Effector memory CD8-positive, alpha-beta T cell (primary cell): ENCODE measurements around the gene IQUB.

Source experiments
- ATAC-seq: fragments of 150-1000 bp; cut with Tn5 transposase; replicated peaks from 2 replicates; pipeline ENCODE4 v1.10.0; 2021; ENCODE audit warnings: mild to moderate bottlenecking, moderate library complexity
- DNase-seq, 3 experiments: peaks; one replicate each; pipeline ENCODE4 v3.0.0; 2021
- H3K27ac Mint-ChIP-seq, 2 donors: one replicate each; pipeline ENCODE4 v1.8.0; 2022; ENCODE audit warnings: mild to moderate bottlenecking in 2 of 2, mixed read lengths in 2 of 2, moderate library complexity in 2 of 2
- H3K27me3 Mint-ChIP-seq, 2 donors: one replicate each; pipeline ENCODE4 v1.8.0; 2022; ENCODE audit warnings: mixed read lengths in 2 of 2
- H3K36me3 Mint-ChIP-seq: one replicate; pipeline ENCODE4 v1.8.0; 2022; ENCODE audit warnings: mild to moderate bottlenecking, moderate library complexity, mixed read lengths; ENCODE audit not compliant: insufficient read depth
- H3K4me1 Mint-ChIP-seq, 2 donors: one replicate each; pipeline ENCODE4 v1.8.0; 2022; ENCODE audit warnings: low read depth in 2 of 2, mixed read lengths in 2 of 2
- H3K4me3 Mint-ChIP-seq, 2 donors: one replicate each; pipeline ENCODE4 v1.8.0; 2022; ENCODE audit warnings: mild to moderate bottlenecking in 2 of 2, mixed read lengths in 2 of 2, moderate library complexity in 2 of 2
- H3K9me3 Mint-ChIP-seq, 2 donors: one replicate each; pipeline ENCODE4 v1.8.0; 2022; ENCODE audit warnings: mixed read lengths in 2 of 2
- total RNA-seq, 9 experiments: gene quantifications; one replicate each; lab custom pipeline; 2026; lab: John Stamatoyannopoulos, UW

The IQUB gene
- 0 to 0.78 (median 0.42) reads per million in 9 experiments for total RNA-seq

DNA sequence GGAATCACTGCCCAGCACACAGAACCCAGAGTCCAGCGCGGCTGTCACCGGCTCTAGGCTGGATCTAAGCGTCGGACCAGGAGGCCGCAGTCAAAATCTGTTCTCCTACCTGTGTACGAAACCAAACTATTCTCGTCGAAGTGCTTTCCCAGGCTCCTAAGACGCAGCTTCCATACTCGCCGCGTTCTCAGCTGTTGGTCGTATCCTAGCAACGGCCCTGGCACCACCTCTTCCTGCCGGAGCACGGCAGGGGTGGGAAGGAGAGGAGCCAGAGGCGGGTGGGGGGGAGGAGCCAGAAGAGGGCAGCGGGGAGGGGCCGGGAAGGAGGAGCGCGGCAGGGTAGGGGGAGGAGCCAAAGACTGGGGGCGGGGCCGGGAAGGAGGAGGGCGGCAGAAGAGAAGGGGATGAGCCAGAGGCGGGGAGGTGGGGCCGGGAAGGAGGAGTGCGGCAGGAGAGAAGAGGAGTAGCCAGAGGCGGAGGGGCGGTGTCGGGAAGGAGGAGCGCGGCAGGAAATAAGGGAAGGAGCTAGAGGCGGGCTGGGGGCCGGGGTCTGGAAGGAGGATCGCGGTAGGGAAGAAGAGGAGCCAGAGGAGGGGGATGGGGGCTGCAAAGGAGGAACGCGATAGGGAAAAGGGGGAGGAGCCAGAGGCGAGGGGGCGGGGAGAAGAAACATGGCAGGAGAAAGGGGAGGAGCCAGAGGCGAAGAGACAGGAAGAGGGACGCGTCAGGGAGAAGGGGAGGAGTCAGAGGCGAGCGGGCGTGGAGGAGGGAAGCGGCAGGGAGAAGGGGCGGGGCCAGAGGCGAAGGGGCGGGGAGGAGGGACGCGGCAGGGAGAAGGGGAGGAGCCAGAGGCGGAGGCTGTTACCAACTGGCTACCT is at the start of gene IQUB:
Gene IQUB, minus strand, starts transcription at position 213 of the 878 bp plus-strand sequence. CDS start 22,255 bp downstream, outside the sequence.
- H3K27me3 Mint-ChIP-seq = peaks cover 6 to 8% of the 10 kb centered on the region in 2 donors
- peak within 1 kb of the TSS; percentile 93 to 94 for H3K4me3 Mint-ChIP-seq
- H3K27ac Mint-ChIP-seq = peak within 1 kb of the TSS; percentile 93
- DNase-seq (peak; percentile 83 to 90 (median 88)), ATAC-seq (peak; percentile 79)
- peaks cover 12% of the 10 kb centered on the region for H3K36me3 Mint-ChIP-seq
- H3K4me1 Mint-ChIP-seq = peaks cover 13 to 29% of the 10 kb centered on the region in 2 donors
- H3K9me3 Mint-ChIP-seq = no peaks in the 10 kb centered on the region

DNA sequence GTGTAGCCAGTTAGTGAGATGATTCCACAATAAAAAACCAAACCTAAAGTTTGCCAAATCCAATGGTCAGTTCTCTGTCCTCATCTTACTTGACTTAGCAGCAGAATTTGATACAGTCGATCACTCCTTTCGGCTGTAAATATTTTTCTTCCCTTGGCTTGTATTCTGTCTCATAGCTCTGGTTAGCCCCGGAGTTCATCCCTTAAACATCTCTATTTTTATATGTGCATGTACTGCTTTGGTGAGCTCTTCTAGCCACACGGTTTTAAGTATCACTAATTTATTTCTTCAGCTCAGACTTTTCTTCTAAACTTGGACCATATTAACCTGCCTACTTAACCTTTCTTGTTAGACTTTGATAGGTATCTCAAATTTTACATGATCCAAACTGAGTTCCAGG is 49.4 kb upstream of the IQUB start:
- H3K4me3 Mint-ChIP-seq = no peak overlapping the region
- no peaks in the 10 kb centered on the region for H3K4me1 Mint-ChIP-seq
- no peak overlapping the region for H3K27ac Mint-ChIP-seq
- ATAC-seq (no peak), DNase-seq (no peak)
- H3K9me3 Mint-ChIP-seq = no peaks in the 10 kb centered on the region
- peaks cover 2% of the 10 kb centered on the region for H3K36me3 Mint-ChIP-seq
- peaks cover 29 to 41% of the 10 kb centered on the region in 2 donors for H3K27me3 Mint-ChIP-seq

DNA sequence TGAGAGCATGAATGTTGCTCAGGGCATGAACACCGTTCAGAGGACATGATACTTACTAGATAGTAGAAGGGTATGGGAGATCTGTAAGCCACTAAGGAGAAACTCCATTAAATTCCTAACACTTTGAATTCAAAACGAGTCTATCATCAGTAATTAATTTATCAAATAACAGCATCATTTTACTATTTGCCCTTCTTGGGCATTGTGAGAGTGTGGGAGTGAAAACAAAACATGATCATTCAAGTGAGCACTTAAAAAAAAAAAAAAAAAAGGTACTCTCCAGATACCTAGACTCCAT is 46.7 kb upstream of the IQUB start:
- peaks cover 29 to 42% of the 10 kb centered on the region in 2 donors for H3K27me3 Mint-ChIP-seq
- no peak overlapping the region for H3K4me3 Mint-ChIP-seq
- H3K4me1 Mint-ChIP-seq = no peaks in the 10 kb centered on the region
- no peaks in the 10 kb centered on the region for H3K36me3 Mint-ChIP-seq
- ATAC-seq (no peak), DNase-seq (no peak)
- no peaks in the 10 kb centered on the region for H3K9me3 Mint-ChIP-seq
- no peak overlapping the region for H3K27ac Mint-ChIP-seq

DNA sequence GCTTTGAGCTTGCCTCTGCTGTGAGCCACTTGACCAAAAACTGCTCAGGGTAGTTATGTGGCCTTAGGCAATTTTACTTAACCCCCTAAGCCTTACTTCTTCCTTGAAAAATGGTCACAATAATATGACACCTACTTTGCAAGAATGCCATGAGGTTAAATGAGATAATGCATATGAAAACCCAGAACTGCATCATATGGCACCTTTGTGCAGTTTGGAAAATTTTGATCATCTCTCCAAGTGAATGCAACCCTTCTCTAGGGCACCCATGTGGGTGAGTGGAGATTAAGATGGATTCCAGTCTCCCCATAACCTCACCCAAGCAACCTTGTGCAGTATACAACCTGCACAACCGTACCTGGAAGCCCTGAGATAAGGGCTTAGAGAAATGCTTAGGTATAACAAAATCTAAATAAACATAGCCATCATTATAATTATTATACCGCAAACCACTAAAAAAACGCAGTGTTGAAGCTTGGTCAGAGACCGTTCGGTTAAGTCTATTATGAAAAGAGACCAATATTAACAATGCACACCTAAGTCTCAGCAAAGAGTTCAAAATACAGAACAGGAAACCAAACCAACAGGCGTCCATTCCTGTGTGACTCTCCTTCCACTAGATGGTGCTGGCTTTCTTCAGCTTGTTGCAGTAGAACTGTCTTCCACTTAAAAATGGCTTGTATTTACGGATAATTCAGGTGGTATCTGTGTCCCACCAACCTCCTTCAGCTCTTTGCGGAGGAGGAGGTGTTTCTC is 46.2 kb upstream of the IQUB start:
- H3K4me3 Mint-ChIP-seq = no peak overlapping the region
- no peaks in the 10 kb centered on the region for H3K4me1 Mint-ChIP-seq
- no peak overlapping the region for H3K27ac Mint-ChIP-seq
- ATAC-seq (peak; percentile 70), DNase-seq (no peak)
- no peaks in the 10 kb centered on the region for H3K36me3 Mint-ChIP-seq
- H3K27me3 Mint-ChIP-seq = peaks cover 29 to 42% of the 10 kb centered on the region in 2 donors
- no peaks in the 10 kb centered on the region for H3K9me3 Mint-ChIP-seq

DNA sequence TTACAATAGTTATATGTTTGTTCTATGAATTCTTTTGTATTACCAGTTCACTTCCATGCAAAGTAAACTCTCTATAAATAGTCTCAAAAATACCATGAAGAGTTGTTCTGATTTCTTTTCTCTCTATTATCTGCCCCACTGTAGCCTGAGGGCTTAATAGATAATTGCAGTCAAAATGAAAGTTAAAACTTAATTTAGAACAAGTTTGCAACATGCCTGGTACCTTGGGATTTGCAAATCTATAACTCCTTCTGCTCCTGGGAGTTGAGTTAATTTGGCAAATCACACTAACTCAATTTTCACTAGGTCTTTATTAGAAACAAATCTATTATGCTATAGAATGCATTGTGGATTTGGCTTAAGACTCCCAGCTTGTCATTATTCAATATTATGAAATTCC is 45.0 kb upstream of the IQUB start:
- Mint-ChIP-seq H3K4me3 (no peak overlapping the region), H3K27me3 (peaks cover 29 to 42% of the 10 kb centered on the region in 2 donors), H3K27ac (no peak overlapping the region), H3K36me3 (no peaks in the 10 kb centered on the region), H3K9me3 (no peaks in the 10 kb centered on the region), H3K4me1 (no peaks in the 10 kb centered on the region)
- ATAC-seq = no peak
- no peak for DNase-seq

DNA sequence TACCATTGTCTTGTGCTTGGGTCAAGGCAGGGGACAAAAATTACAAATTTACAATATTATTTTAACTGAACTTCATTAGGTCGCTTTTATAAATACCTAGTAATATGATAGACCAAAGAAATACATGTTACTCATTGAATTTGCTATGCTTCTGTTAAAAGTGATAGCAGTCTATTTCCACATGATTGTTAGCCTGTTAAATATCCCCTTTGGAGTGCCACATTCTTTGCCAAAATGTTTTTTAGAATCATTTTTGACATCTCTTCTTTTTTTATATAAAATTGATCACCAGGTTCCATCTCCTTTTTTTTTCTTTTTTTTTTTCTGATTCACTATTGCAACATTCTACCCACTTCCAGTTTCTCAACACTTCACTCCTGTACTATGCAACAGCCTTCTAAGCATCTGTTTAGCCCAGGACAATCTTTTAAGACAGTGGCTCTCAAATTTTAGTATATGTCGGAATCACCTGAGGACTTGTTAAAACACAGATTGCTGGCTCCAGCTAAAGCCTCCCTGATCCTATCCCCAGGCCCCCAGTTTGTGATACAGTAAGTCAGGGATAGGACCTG is 39.6 kb upstream of the IQUB start:
- Mint-ChIP-seq H3K36me3 (no peaks in the 10 kb centered on the region), H3K9me3 (no peaks in the 10 kb centered on the region)
- DNase-seq = no peak

DNA sequence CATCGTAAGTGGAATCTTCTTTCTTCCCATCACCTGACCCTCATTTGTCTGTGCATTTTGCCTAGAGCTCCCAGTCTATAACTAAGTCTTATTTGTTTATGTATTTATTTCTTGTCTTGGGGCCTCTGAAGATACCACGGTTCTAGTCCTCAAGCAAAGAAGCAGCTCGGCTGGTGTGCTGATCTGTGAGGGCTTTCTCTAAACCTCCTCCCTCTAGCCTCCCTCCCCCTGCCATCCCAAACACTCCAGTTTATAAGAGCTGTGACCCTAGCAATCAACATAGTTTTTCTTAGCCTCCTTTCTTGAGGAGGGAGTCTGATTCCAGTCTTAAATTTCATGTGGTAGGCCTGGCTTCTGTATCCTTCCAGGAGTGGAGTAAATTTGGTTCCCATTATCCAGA is 38.9 kb upstream of the IQUB start:
- Mint-ChIP-seq H3K4me1 (no peaks in the 10 kb centered on the region), H3K36me3 (no peaks in the 10 kb centered on the region), H3K9me3 (no peaks in the 10 kb centered on the region), H3K4me3 (no peak overlapping the region), H3K27me3 (peaks cover 0 to 3% of the 10 kb centered on the region in 2 donors), H3K27ac (no peak overlapping the region)
- no peak for DNase-seq
- no peak for ATAC-seq

More for the DNA sequence above, 39.6 kb upstream of the IQUB start:
- no peak overlapping the region for H3K4me3 Mint-ChIP-seq
- H3K27ac Mint-ChIP-seq = no peak overlapping the region
- ATAC-seq = no peak
- H3K27me3 Mint-ChIP-seq = peaks cover 0 to 10% of the 10 kb centered on the region in 2 donors
- no peaks in the 10 kb centered on the region for H3K4me1 Mint-ChIP-seq

DNA sequence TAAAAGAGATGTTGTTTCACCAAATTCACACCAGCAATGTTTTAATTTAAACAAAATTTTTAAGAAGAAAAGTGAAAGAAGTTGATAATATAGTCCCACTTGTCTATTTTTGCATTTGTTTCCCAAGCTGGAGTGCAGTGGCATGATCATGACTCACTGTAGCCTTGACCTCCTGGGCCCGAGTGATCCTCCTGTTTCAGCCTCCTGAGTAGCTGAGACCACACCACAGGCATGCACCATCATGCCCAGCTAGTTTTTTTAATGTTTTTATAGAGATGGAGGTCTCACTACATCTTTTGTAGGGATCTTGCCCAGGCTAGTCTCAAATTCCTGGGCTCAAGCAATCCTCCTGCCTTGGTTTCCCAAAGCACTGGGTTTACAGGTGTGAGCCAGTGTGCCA is 37.3 kb upstream of the IQUB start:
- Mint-ChIP-seq H3K9me3 (no peaks in the 10 kb centered on the region), H3K36me3 (no peaks in the 10 kb centered on the region), H3K4me3 (no peak overlapping the region), H3K4me1 (no peaks in the 10 kb centered on the region), H3K27me3 (peaks cover 0 to 7% of the 10 kb centered on the region in 2 donors), H3K27ac (no peak overlapping the region)
- DNase-seq (no peak), ATAC-seq (no peak)

DNA sequence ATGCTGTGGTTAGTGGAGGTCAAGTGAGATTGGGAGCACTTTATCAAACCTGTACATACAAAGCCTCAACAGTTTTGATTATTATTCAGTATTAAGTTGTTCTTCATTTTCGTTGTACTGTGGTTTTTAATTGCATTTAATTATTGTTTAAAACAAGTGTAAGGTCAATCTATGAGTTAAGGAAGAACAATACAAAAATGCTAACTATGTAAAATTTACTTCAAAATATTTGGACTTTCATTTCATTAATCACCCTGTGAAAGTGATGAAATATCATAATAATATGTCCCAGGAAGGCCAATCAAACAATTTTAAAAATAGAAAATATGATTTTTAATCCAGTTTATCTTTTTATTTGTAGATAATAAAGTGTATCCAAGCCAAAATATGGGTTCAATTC is 36.8 kb upstream of the IQUB start:
- Mint-ChIP-seq H3K4me3 (no peak overlapping the region), H3K36me3 (no peaks in the 10 kb centered on the region), H3K27me3 (peaks cover 0 to 9% of the 10 kb centered on the region in 2 donors), H3K27ac (no peak overlapping the region), H3K9me3 (no peaks in the 10 kb centered on the region), H3K4me1 (no peaks in the 10 kb centered on the region)
- ATAC-seq (no peak), DNase-seq (no peak)

DNA sequence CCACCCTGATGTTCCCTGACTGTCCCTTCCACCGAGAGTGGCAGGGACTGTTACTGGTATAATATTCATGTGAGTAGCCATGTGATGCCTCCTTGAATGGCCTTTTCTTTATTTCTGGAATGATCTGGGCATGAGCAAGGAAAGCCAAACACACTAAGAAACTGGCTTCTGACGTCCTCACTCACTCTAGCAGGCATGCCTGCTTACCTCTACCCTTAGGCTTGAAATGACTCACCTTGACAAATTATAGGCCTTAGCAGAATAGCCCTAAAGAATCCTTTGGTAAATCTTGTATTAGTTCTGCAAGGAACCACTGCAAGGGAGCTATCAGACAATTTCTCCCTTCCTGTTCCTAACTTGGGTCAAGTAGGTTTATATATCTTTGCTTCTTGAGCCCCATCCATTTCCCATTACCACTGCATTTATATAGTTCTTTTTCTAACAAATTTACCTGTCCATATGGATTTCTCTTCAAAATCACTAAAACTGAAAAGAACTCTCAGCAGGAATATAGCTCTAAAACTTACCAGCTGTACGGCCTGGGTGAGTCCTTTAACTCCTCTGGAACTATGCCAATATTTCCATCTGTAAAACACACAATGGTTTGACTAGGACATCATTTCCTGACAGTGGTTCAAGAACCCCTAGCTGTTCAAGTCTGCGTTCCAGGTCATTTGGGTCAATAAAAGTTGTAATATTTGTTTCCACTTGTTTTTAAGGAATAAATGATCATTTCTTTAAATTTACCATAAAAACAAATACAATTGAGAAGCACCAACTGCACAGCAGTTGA is 36.2 kb upstream of the IQUB start:
- Mint-ChIP-seq H3K27ac (no peak overlapping the region), H3K4me3 (no peak overlapping the region), H3K9me3 (no peaks in the 10 kb centered on the region), H3K36me3 (no peaks in the 10 kb centered on the region), H3K4me1 (no peaks in the 10 kb centered on the region), H3K27me3 (peaks cover 0 to 9% of the 10 kb centered on the region in 2 donors)
- DNase-seq (no peak), ATAC-seq (no peak)

DNA sequence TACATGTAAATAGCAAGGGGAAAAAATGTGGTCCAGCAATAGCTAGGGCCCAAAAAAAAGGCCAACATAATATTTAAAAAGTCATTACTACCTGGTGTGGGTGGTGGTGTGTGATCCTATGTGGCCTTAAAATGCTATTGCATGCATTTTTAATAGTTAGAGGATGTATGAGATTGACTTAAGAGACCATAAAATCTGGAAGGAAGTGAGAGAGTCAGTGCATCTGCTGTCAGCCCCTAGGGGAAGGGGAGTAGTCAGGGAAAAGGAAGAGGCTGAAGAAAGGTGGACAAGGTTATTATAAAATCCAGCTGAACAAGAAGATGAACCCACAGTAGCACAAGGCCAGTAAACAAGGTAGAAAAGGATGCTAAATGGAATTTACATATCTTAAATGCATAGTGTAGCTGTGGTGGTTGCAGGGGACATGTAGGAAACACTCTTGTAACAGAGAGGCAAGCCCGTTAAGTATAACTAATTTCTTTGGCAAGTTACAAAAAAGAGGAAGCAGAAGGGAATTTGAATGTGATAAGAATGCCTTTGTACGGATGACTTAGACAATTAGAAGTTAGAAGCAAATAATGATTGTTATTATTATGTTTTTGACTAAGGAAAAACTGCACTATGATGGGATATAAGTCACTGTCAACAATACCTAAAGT is 35.1 kb upstream of the IQUB start:
- H3K27ac Mint-ChIP-seq = no peak overlapping the region
- H3K4me3 Mint-ChIP-seq = no peak overlapping the region
- ATAC-seq (no peak), DNase-seq (no peak)
- H3K27me3 Mint-ChIP-seq = peaks cover 5 to 9% of the 10 kb centered on the region in 2 donors
- H3K4me1 Mint-ChIP-seq = no peaks in the 10 kb centered on the region
- H3K36me3 Mint-ChIP-seq = no peaks in the 10 kb centered on the region
- no peaks in the 10 kb centered on the region for H3K9me3 Mint-ChIP-seq

DNA sequence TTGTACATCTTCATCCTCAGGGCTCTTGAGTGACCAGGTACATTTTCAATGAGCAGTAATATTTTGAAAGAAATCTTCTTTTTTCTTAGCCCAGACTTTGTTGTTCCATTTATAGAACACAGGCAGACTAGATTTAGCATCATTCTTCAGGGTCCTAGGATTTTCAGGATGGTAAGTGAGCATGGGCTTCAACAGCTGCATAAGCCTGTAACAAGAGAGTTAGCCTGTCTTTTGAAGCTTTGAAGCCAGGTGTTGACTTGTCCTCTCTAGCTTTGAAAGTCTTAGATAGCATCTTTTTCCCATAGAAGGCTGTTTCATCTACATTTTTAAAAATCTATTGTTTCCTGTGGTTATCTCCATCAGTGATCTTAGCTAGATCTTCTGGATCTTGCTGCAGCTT is 27.7 kb upstream of the IQUB start:
- ATAC-seq (no peak), DNase-seq (no peak)
- Mint-ChIP-seq H3K27me3 (peaks cover 5 to 12% of the 10 kb centered on the region in 2 donors), H3K36me3 (no peaks in the 10 kb centered on the region), H3K4me1 (peaks cover 0 to 4% of the 10 kb centered on the region in 2 donors), H3K9me3 (no peaks in the 10 kb centered on the region), H3K27ac (no peak overlapping the region), H3K4me3 (no peak overlapping the region)
